Measurements from ENCODE around the gene TP53RK. TPM values are rescaled to one million over a fixed set of nuclear protein-coding genes. Genes with fewer than 3 reads are reported as not detected.

Gene TP53RK
- total and polyA plus RNA-seq, 2 of the 13 experiments (the other 11 are each of a cell fraction or from before 2014, with no cell fraction given), result 12.9 to 25.5 TPM

- TF ChIP-seq ARID4A (CRISPR knock-in tag; IDR thresholded peaks at IDR 0.05; ENCODE audit: borderline replicate concordance) (peak; percentile 82; the same call in 1 of the 2 replicates), ZNF276 (CRISPR knock-in tag; IDR thresholded peaks at IDR 0.05; ENCODE audit: low read depth) (0 out of 2 replicates have a peak, but pooled peaks have one; percentile 75), E2F2 (CRISPR knock-in tag; IDR thresholded peaks at IDR 0.05; ENCODE audit: borderline replicate concordance) (peak; percentile 79; the same call in 1 of the 2 replicates), SCMH1 (CRISPR knock-in tag; IDR thresholded peaks at IDR 0.05; ENCODE audit: borderline replicate concordance) (no peak), HNF1B (CRISPR knock-in tag; IDR thresholded peaks at IDR 0.05) (peak; percentile 98), SOX13 (IDR thresholded peaks at IDR 0.05) (peak; percentile 100), SOX13 (CRISPR knock-in tag; conservative IDR thresholded peaks at IDR 0.05 in 1 of 2, IDR thresholded peaks at IDR 0.05 in 1 of 2) (peak; percentile 20 to 100; a peak in 2 of 4 replicates), TOE1 (CRISPR knock-in tag; IDR thresholded peaks at IDR 0.05) (peak; percentile 96), IRF2 (CRISPR knock-in tag; IDR thresholded peaks at IDR 0.05) (peak; percentile 99), HBP1 (CRISPR knock-in tag; IDR thresholded peaks at IDR 0.05; ENCODE audit: low read depth) (peak; percentile 81; the same call in 1 of the 2 replicates), LBX2 (CRISPR knock-in tag; IDR thresholded peaks at IDR 0.05; ENCODE audit: borderline replicate concordance) (no peak), PRDM10 (CRISPR knock-in tag; IDR thresholded peaks at IDR 0.05; ENCODE audit: low read depth) (peak; percentile 93)
Observed at GRCh38 chr20:46666818-46667515, 22.3 kb downstream of the TP53RK start (continued).

Data from HepG2 (cell line).